Smooth muscle cell (in vitro differentiated cells): ENCODE results near the gene FSTL5. TPM values are rescaled to one million over a fixed set of nuclear protein-coding genes. Genes with fewer than 3 reads are reported as not detected.
A peak's percentile ranks its signal among the peaks of the same experiment; 100 is the strongest.

Experiments
- DNase-seq: peaks from one replicate; lab custom pipeline; 2025; ENCODE audit not compliant: unreplicated experiment; lab: John Stamatoyannopoulos, UW
- H2AFZ ChIP-seq: fragments of 200-600 bp; sonication (generic); 2 replicates; pipeline ENCODE4 v1.6.0; 2016; ENCODE audit warnings: antibody characterized with exemption, low read depth, mild to moderate bottlenecking
- H3F3A ChIP-seq: fragments of 200-600 bp; sonication (generic); 2 replicates; pipeline ENCODE4 v1.6.0; 2017; ENCODE audit warnings: antibody characterized with exemption, low read depth
- H3K27ac ChIP-seq: fragments of 200-600 bp; sonication (generic); 2 replicates; pipeline ENCODE4 v1.5.1; 2016; ENCODE audit warnings: low read depth, mild to moderate bottlenecking
- H3K27me3 ChIP-seq: fragments of 200-600 bp; sonication (generic); 2 replicates; pipeline ENCODE4 v1.6.1; 2016; ENCODE audit warnings: low read depth, mild to moderate bottlenecking
- H3K36me3 ChIP-seq: fragments of 200-600 bp; sonication (generic); 2 replicates; pipeline ENCODE4 v1.5.1; 2016; ENCODE audit warnings: low read depth
- H3K4me1 ChIP-seq: fragments of 200-600 bp; sonication (generic); 2 replicates; pipeline ENCODE4 v1.5.1; 2016; ENCODE audit warnings: low read depth
- H3K4me2 ChIP-seq: fragments of 200-600 bp; sonication (generic); 2 replicates; pipeline ENCODE4 v1.6.0; 2016; ENCODE audit warnings: mild to moderate bottlenecking
- H3K4me3 ChIP-seq: fragments of 200-600 bp; sonication (generic); 2 replicates; pipeline ENCODE4 v1.5.1; 2016; ENCODE audit warnings: mild to moderate bottlenecking
- H3K79me2 ChIP-seq: fragments of 200-600 bp; sonication (generic); 2 replicates; pipeline ENCODE4 v1.6.0; 2016; ENCODE audit warnings: low read depth, mild to moderate bottlenecking
- H3K9ac ChIP-seq: fragments of 200-600 bp; sonication (generic); 2 replicates; pipeline ENCODE4 v1.6.0; 2016; ENCODE audit warnings: low read depth
- H3K9me3 ChIP-seq: fragments of 200-600 bp; sonication (generic); replicated peaks from 2 replicates; pipeline ENCODE4 v1.5.1; 2016; ENCODE audit warnings: low read depth
- H4K20me1 ChIP-seq: fragments of 200-600 bp; sonication (generic); 2 replicates; pipeline ENCODE4 v1.6.0; 2016; ENCODE audit warnings: low read depth
- CTCF ChIP-seq: fragments of 200-600 bp; sonication (generic); IDR thresholded peaks from 2 replicates; pipeline ENCODE4 v1.5.1; 2017; ENCODE audit warnings: borderline replicate concordance, mild to moderate bottlenecking, antibody characterized with exemption; ENCODE audit not compliant: insufficient read depth, poor library complexity, severe bottlenecking
- WGBS: methylation state at CpG from one replicate; pipeline ENCODE4 v1.1.7; 2016; ENCODE audit warnings: low lambda C conversion rate; 5-methylcytosine and 5-hydroxymethylcytosine counted together
- polyA plus RNA-seq: library from polyadenylated mRNA; unstranded; fragments of >200 nt; fragmentation: Nextera tagmentation; extraction: Ambion mirVana; gene quantifications from 2 replicates; pipeline ENCODE4 v1.2.1, GENCODE V29; 2016
- total RNA-seq: library from RNA; depleted of rRNA; stranded (reverse); fragments of >200 nt; gene quantifications from 2 replicates; pipeline ENCODE4 v1.2.3, GENCODE V29; 2014

Gene FSTL5
- total and polyA plus RNA-seq, 2 experiments from 2014 or later: 0.04 TPM; not detected in 1

- H3K27me3 ChIP-seq: no peaks in the 10 kb centered on the region
- H3F3A ChIP-seq: peaks cover 5% of the 10 kb centered on the region
- 87% methylated on average over 7 of the region's 7 CpGs for WGBS
- DNase-seq: no peak
- H3K4me3 ChIP-seq: no peak overlapping the region
- no peaks in the 10 kb centered on the region for H4K20me1 ChIP-seq
- H3K4me2 ChIP-seq: no peak overlapping the region
- H2AFZ ChIP-seq: no peak overlapping the region
- H3K27ac ChIP-seq: no peak overlapping the region
- no peaks in the 10 kb centered on the region for H3K79me2 ChIP-seq
- TF ChIP-seq CTCF: no peak
- H3K36me3 ChIP-seq: no peaks in the 10 kb centered on the region
- H3K9ac ChIP-seq: no peak overlapping the region
- H3K4me1 ChIP-seq: no peaks in the 10 kb centered on the region
- no peaks in the 10 kb centered on the region for H3K9me3 ChIP-seq
Measured at GRCh38 chr4:161581262-161582230, 582.3 kb downstream of the FSTL5 start.

- peak overlapping the region; percentile 52 for H2AFZ ChIP-seq
- H3K27ac ChIP-seq: peak overlapping the region; percentile 42
- H3F3A ChIP-seq: peaks cover 5% of the 10 kb centered on the region
- no peak for TF ChIP-seq CTCF
- no peaks in the 10 kb centered on the region for H3K4me1 ChIP-seq
- no peaks in the 10 kb centered on the region for H3K36me3 ChIP-seq
- DNase-seq: no peak
- WGBS: 23% methylated on average over 6 of the region's 6 CpGs
- no peaks in the 10 kb centered on the region for H3K27me3 ChIP-seq
- H3K79me2 ChIP-seq: no peaks in the 10 kb centered on the region
- H3K9me3 ChIP-seq: peaks cover 5% of the 10 kb centered on the region
- H3K9ac ChIP-seq: no peak overlapping the region
- peak overlapping the region; percentile 79 for H3K4me2 ChIP-seq
- peak overlapping the region; percentile 4 for H3K4me3 ChIP-seq
- H4K20me1 ChIP-seq: no peaks in the 10 kb centered on the region
Measured at GRCh38 chr4:161577579-161578301, 586.1 kb downstream of the FSTL5 start.

GRCh38 chr4:161573836-161574235, 590.0 kb downstream of the FSTL5 start:
- H3K27me3 ChIP-seq: no peaks in the 10 kb centered on the region
- WGBS: 21% methylated on average over 2 of the region's 2 CpGs
- TF ChIP-seq CTCF: no peak

More at GRCh38 chr4:161573836-161574235, 590.0 kb downstream of the FSTL5 start:
- no peak overlapping the region for H2AFZ ChIP-seq
- H3K9me3 ChIP-seq: peaks cover 5% of the 10 kb centered on the region
- no peaks in the 10 kb centered on the region for H3K4me1 ChIP-seq
- no peaks in the 10 kb centered on the region for H3K36me3 ChIP-seq
- H3F3A ChIP-seq: peaks cover 5% of the 10 kb centered on the region
- H4K20me1 ChIP-seq: no peaks in the 10 kb centered on the region
- H3K79me2 ChIP-seq: no peaks in the 10 kb centered on the region
- no peak overlapping the region for H3K4me3 ChIP-seq
- H3K4me2 ChIP-seq: no peak overlapping the region
- H3K9ac ChIP-seq: no peak overlapping the region
- DNase-seq: no peak
- H3K27ac ChIP-seq: no peak overlapping the region
